Right lobe of liver (tissue), 4 donors: Measurements from ENCODE around the gene PRG2.

Experiments
- POLR2A ChIP-seq: fragments of 450-650 bp; IDR thresholded peaks from one replicate; pipeline ENCODE4 v1.6.1; 2017; ENCODE audit warnings: antibody characterized with exemption, mild to moderate bottlenecking
- TF ChIP-seq, protein P1 (sequence below), 4 donors: fragments of 200-600 bp in 3 of 4; fragments of 450-650 bp in 1 of 4; IDR thresholded peaks; one replicate each; pipeline versions ENCODE4 v1.5.1 to v1.8.0; 2016 to 2022; ENCODE audit warnings: antibody characterized with exemption in 4 of 4, mild to moderate bottlenecking in 2 of 4
- donor health status: DM: no; HTN: no; CAD: no.
- donor health status: DM: no; HTN: no; CAD: no.
- donor health status: DM: no; HTN: yes; CAD: no.

DNA sequence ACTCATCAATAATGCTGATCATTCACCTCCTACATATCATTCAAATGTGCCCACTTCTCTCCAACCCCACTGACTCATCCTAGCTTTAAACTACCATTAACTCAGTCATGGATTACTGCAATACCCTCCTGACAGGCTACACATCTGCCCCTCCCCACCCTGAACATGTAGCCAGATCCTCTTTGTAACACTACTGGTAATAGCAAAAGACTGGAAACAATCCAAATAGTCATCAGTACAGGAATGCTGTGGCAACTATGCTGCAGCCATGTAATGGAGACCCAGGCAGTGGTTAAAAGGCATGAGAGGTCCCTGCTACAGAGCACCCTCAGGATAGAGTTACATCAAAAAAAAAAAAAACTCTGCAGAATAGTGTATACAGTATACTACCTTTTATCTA lies 19.8 kb upstream of the PRG2 start:
- TF ChIP-seq, protein P1, sequence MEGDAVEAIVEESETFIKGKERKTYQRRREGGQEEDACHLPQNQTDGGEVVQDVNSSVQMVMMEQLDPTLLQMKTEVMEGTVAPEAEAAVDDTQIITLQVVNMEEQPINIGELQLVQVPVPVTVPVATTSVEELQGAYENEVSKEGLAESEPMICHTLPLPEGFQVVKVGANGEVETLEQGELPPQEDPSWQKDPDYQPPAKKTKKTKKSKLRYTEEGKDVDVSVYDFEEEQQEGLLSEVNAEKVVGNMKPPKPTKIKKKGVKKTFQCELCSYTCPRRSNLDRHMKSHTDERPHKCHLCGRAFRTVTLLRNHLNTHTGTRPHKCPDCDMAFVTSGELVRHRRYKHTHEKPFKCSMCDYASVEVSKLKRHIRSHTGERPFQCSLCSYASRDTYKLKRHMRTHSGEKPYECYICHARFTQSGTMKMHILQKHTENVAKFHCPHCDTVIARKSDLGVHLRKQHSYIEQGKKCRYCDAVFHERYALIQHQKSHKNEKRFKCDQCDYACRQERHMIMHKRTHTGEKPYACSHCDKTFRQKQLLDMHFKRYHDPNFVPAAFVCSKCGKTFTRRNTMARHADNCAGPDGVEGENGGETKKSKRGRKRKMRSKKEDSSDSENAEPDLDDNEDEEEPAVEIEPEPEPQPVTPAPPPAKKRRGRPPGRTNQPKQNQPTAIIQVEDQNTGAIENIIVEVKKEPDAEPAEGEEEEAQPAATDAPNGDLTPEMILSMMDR (IDR thresholded peaks at IDR 0.05): no peak
- no peak for TF ChIP-seq POLR2A
